H9 (cell line): ENCODE data around the gene OOSP3. TPM values are rescaled to one million over a fixed set of nuclear protein-coding genes. Genes with fewer than 3 reads are reported as not detected.
A peak's percentile ranks its signal among the peaks of the same experiment; 100 is the strongest.

ENCODE experiments used
- DNase-seq: peaks from one replicate; pipeline ENCODE4 v3.0.0-alpha.2; 2017
- H2AFZ ChIP-seq: one replicate; pipeline ENCODE4 v1.6.1; 2013; ENCODE audit warnings: mild to moderate bottlenecking, low read length, control low read depth, moderate library complexity
- H2AK5ac ChIP-seq: 2 replicates; pipeline ENCODE4 v1.6.1; 2013; ENCODE audit warnings: low read length, control low read depth, mixed read lengths; ENCODE audit not compliant: insufficient read length
- H2BK120ac ChIP-seq: one replicate; pipeline ENCODE4 v1.6.1; 2013; ENCODE audit warnings: low read depth, mild to moderate bottlenecking, low read length, control low read depth, inconsistent platforms; ENCODE audit not compliant: poor library complexity, severe bottlenecking
- H2BK12ac ChIP-seq: 2 replicates; pipeline ENCODE4 v1.6.1; 2013; ENCODE audit warnings: low read length, control low read depth, mixed read lengths, low read depth; ENCODE audit not compliant: insufficient read length
- H2BK15ac ChIP-seq: 2 replicates; pipeline ENCODE4 v1.6.1; 2013; ENCODE audit warnings: low read depth, low read length, control low read depth
- H2BK20ac ChIP-seq: one replicate; pipeline ENCODE4 v1.6.1; 2013; ENCODE audit warnings: low read depth, mild to moderate bottlenecking, low read length, control low read depth, inconsistent platforms; ENCODE audit not compliant: poor library complexity, severe bottlenecking
- H2BK5ac ChIP-seq: 2 replicates; pipeline ENCODE4 v1.6.1; 2013; ENCODE audit warnings: low read length, control low read depth, mixed read lengths; ENCODE audit not compliant: insufficient read length
- H3K14ac ChIP-seq: 2 replicates; pipeline ENCODE4 v1.6.1; 2013; ENCODE audit warnings: low read length, control low read depth; ENCODE audit not compliant: insufficient read depth
- H3K18ac ChIP-seq: 2 replicates; pipeline ENCODE4 v1.6.1; 2013; ENCODE audit warnings: low read depth, mild to moderate bottlenecking, mixed read lengths, low read length, control low read depth; ENCODE audit not compliant: insufficient read length
- H3K23ac ChIP-seq: 2 replicates; pipeline ENCODE4 v1.6.1; 2013; ENCODE audit warnings: low read length, control low read depth, mixed read lengths, low read depth; ENCODE audit not compliant: insufficient read length
- H3K23me2 ChIP-seq: 2 replicates; pipeline ENCODE4 v1.6.1; 2013; ENCODE audit warnings: low read depth, mild to moderate bottlenecking, mixed read lengths, low read length, control low read depth; ENCODE audit not compliant: insufficient read length, poor library complexity, severe bottlenecking
- H3K27ac ChIP-seq: 2 replicates; pipeline ENCODE4 v1.5.1; 2013; ENCODE audit warnings: low read length, control low read depth, mixed read lengths, low read depth; ENCODE audit not compliant: insufficient read length
- H3K27me3 ChIP-seq: 2 replicates; pipeline ENCODE4 v1.6.1; 2013; ENCODE audit warnings: low read length, control low read depth, inconsistent platforms; ENCODE audit not compliant: insufficient read depth
- H3K4ac ChIP-seq: 2 replicates; pipeline ENCODE4 v1.6.1; 2013; ENCODE audit warnings: low read depth, mild to moderate bottlenecking, control low read depth, inconsistent platforms, low read length, moderate library complexity
- H3K4me1 ChIP-seq: 2 replicates; pipeline ENCODE4 v1.6.1; 2013; ENCODE audit warnings: low read length, control low read depth, inconsistent platforms; ENCODE audit not compliant: insufficient read depth
- H3K4me2 ChIP-seq: 2 replicates; pipeline ENCODE4 v1.6.1; 2013; ENCODE audit warnings: low read length, control low read depth, mixed read lengths; ENCODE audit not compliant: insufficient read length, insufficient read depth
- H3K56ac ChIP-seq: 2 replicates; pipeline ENCODE4 v1.6.1; 2013; ENCODE audit warnings: low read depth, mild to moderate bottlenecking, mixed read lengths, low read length, control low read depth; ENCODE audit not compliant: insufficient read length
- H3K79me1 ChIP-seq: 2 replicates; pipeline ENCODE4 v1.6.1; 2013; ENCODE audit warnings: low read depth, mild to moderate bottlenecking, moderate library complexity, low read length, control low read depth, inconsistent platforms; ENCODE audit not compliant: insufficient read depth, poor library complexity, severe bottlenecking
- H3K79me2 ChIP-seq: 2 replicates; pipeline ENCODE4 v1.6.1; 2013; ENCODE audit warnings: low read length, control low read depth, inconsistent platforms; ENCODE audit not compliant: insufficient read depth
- H3K9ac ChIP-seq: 2 replicates; pipeline ENCODE4 v1.6.1; 2013; ENCODE audit warnings: low read length, control low read depth, mixed read lengths; ENCODE audit not compliant: insufficient read length; ENCODE audit errors: extremely low read depth
- H3K9me3 ChIP-seq: one replicate; pipeline ENCODE4 v1.6.1; 2013; ENCODE audit warnings: low read depth, low read length, inconsistent platforms; ENCODE audit not compliant: control insufficient read depth
- H3T11ph ChIP-seq: one replicate; pipeline ENCODE4 v1.6.1; 2013; ENCODE audit warnings: mild to moderate bottlenecking, low read length, control low read depth, inconsistent platforms
- H4K20me1 ChIP-seq: one replicate; pipeline ENCODE4 v1.6.1; 2013; ENCODE audit not compliant: control insufficient read depth, insufficient read length, insufficient read depth
- H4K5ac ChIP-seq: 2 replicates; pipeline ENCODE4 v1.6.1; 2013; ENCODE audit warnings: low read depth, mild to moderate bottlenecking, mixed read lengths, low read length, control low read depth; ENCODE audit not compliant: insufficient read length
- H4K8ac ChIP-seq: replicated peaks from 2 replicates; pipeline ENCODE4 v1.6.1; 2013; ENCODE audit warnings: low read length, control low read depth, mixed read lengths, low read depth; ENCODE audit not compliant: insufficient read length
- H4K91ac ChIP-seq: 2 replicates; pipeline ENCODE4 v1.6.1; 2013; ENCODE audit warnings: low read depth, mild to moderate bottlenecking, moderate library complexity, mixed read lengths, low read length, control low read depth; ENCODE audit not compliant: insufficient read length
- H3K27ac Mint-ChIP-seq, 3 experiments: 2 replicates in 2 of 3; 3 replicates in 1 of 3; pipeline ENCODE4 v1.8.0; 2020 to 2021; ENCODE audit warnings: mixed read lengths in 3 of 3, mild to moderate bottlenecking in 1 of 3, moderate library complexity in 1 of 3
- H3K27me3 Mint-ChIP-seq: 2 replicates; pipeline ENCODE4 v1.8.0; 2021; ENCODE audit warnings: low read depth, mild to moderate bottlenecking, moderate library complexity, mixed read lengths
- H3K36me3 Mint-ChIP-seq, 3 experiments: 2 replicates in 2 of 3; 3 replicates in 1 of 3; pipeline ENCODE4 v1.8.0; 2020 to 2021; ENCODE audit warnings: low read depth in 3 of 3, mixed read lengths in 3 of 3; ENCODE audit not compliant: insufficient read depth in 1 of 3
- H3K4me1 Mint-ChIP-seq, 2 experiments: 2 replicates each; pipeline ENCODE4 v1.8.0; 2020; ENCODE audit warnings: mixed read lengths in 2 of 2
- H3K4me3 Mint-ChIP-seq, 2 experiments: 2 replicates in 1 of 2; 3 replicates in 1 of 2; pipeline ENCODE4 v1.8.0; 2020 to 2021; ENCODE audit warnings: mild to moderate bottlenecking in 2 of 2, mixed read lengths in 2 of 2, moderate library complexity in 1 of 2
- H3K9me3 Mint-ChIP-seq, 2 experiments: 2 replicates in 1 of 2; 3 replicates in 1 of 2; pipeline ENCODE4 v1.8.0; 2020; ENCODE audit warnings: mild to moderate bottlenecking in 2 of 2, mixed read lengths in 2 of 2, moderate library complexity in 1 of 2
- CTCF ChIP-seq: fragments of 200-600 bp; sonication (generic); conservative IDR thresholded peaks from 3 replicates; pipeline ENCODE4 v1.8.0; 2021; ENCODE audit warnings: antibody characterized with exemption, mild to moderate bottlenecking
- whole genome bisulfite sequencing: extraction: QIAGEN DNeasy Blood & Tissue Kit; methylation state at CpG from one replicate; pipeline ENCODE4 v1.1.7; 2013; ENCODE audit warnings: missing lambda C conversion rate, low lambda C conversion rate, mixed read lengths; ENCODE audit not compliant: insufficient read length; ENCODE audit errors: extremely low coverage; 5-methylcytosine and 5-hydroxymethylcytosine counted together
- total RNA-seq: library from RNA; stranded (reverse); gene quantifications from 2 replicates; pipeline ENCODE4 v1.2.1, GENCODE V29; 2021

Gene OOSP3
- total RNA-seq, 1 experiment from 2014 or later, result not detected

- Histone ChIP-seq H3K56ac (no peak overlapping the region), H3K27me3 (no peaks in the 10 kb centered on the region), H4K91ac (no peak overlapping the region), H4K20me1 (no peaks in the 10 kb centered on the region), H3K27ac (no peak overlapping the region), H3K4ac (no peak overlapping the region), H2BK5ac (no peak overlapping the region), H3T11ph (no peak overlapping the region), H3K9ac (no peak overlapping the region), H2BK15ac (no peak overlapping the region), H2BK12ac (no peak overlapping the region), H3K9me3 (no peaks in the 10 kb centered on the region), H2AFZ (no peak overlapping the region), H3K14ac (no peak overlapping the region), H2BK20ac (no peak overlapping the region), H2BK120ac (no peak overlapping the region), H3K4me1 (no peaks in the 10 kb centered on the region; the same call in 1 of the 2 replicates), H3K79me1 (no peaks in the 10 kb centered on the region), H3K4me2 (no peak overlapping the region), H3K79me2 (no peaks in the 10 kb centered on the region), H2AK5ac (no peak overlapping the region), H3K18ac (no peak overlapping the region), H3K23me2 (no peaks in the 10 kb centered on the region), H4K8ac (no peak overlapping the region), H4K5ac (no peak overlapping the region), H3K23ac (no peak overlapping the region)
- Mint-ChIP-seq H3K36me3 (no peaks in the 10 kb centered on the region), H3K27ac (peak overlapping the region in 2 of 3 experiments; percentile 47 to 69; a peak in 1 of 7 replicates), H3K9me3 (peaks cover 0 to 1% of the 10 kb centered on the region in 2 experiments; a peak in 1 of 5 replicates), H3K27me3 (no peaks in the 10 kb centered on the region), H3K4me3 (no peak overlapping the region), H3K4me1 (peaks cover 9 to 14% of the 10 kb centered on the region in 2 experiments)
- no peak for TF ChIP-seq CTCF
- WGBS, result no CpG with 5 or more reads among the region's 11 CpGs
- DNase-seq, result peak; percentile 55
Observed at GRCh38 chr11:59899532-59899931, 20.9 kb downstream of the OOSP3 start.
